HG03039 (cell line): ENCODE results near the gene CMTR2.

Experiments used
- ATAC-seq: cut with Tn5 transposase; IDR thresholded peaks from one replicate; pipeline ENCODE4 v1.9.1; 2021; ENCODE audit warnings: mild to moderate bottlenecking, moderate library complexity; ENCODE audit not compliant: unreplicated experiment

The CMTR2 gene

GRCh38 chr16:71282943-71283342 lies 6.3 kb downstream of the CMTR2 start:
- ATAC-seq: no peak

DNA sequence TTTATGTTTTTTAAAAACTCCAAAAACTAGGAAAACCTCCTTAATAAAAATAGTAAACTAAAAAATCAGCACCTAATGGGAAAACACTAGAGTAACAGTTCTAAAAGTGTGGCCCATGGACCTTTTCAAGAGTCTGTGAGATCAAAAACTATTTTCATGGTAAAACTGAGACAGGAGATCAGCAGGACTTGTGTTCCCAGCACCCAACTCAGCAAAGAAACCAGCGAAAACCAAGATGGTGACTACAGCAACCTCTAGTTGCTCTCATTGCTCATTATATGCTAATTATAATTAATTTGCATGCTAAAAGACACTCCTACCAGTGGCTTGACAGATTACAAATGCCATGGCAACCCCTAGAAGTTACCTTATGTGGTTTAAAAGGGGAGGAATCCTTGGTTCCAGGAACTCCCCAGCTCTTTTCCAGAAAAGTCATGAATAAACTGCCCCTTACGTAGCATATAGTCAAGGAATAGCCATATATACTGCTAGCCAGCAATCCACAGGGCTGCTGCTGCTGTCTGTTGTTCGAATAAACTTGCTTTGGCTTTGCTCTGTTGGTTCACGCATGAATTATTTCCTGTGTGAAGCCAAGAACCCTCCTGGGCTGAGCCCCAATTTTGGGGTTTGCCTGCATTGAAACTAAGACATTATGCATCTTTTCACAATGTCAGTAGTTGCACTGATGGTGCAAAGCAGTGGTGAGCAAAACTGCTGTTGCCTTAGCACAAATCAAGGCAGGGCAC lies 12.4 kb downstream of the CMTR2 start:
- ATAC-seq: no peak

- no peak for ATAC-seq
Measured at GRCh38 chr16:71273384-71273783, 15.8 kb downstream of the CMTR2 start.

DNA sequence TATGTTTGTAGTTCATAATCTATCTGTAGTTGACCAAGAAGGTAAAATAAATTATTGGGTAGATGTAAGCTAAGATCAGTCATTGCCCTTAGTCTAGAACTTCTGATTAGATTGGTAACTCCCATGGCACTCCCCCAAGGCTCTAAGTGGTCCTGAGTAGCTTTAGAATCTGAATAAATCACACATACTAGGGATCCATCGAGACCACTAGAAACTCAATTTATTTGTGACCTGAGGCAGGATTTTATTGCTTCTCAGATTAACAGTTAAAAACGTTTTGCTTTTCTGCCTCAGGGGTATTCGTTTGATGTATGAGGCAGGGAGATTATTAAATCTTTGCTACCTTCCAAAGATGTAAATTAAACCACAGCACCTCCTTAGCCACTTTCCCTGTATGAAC lies 24.9 kb downstream of the CMTR2 start:
- ATAC-seq: no peak

GRCh38 chr16:71263582-71263981 lies 25.6 kb downstream of the CMTR2 start:
- no peak for ATAC-seq

DNA sequence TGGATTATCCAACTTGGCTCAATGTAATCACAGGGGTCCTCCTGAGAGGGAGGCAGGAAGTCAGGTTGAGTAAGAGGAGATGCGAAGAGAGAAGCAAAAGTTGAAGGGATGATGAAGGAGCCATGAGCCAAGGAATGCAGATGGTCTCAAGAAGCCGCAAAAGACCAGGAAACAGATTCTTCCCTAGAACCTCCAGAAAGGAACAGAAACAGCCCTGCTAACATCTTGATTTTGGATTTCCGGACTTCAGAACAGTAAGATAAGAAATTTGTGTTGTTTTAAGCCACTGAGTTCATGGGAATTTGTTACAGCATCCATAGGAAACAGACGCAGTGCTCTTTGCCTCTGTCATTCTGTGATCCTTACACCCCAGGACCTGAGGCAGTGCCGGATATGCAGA lies 26.8 kb downstream of the CMTR2 start:
- no peak for ATAC-seq

DNA sequence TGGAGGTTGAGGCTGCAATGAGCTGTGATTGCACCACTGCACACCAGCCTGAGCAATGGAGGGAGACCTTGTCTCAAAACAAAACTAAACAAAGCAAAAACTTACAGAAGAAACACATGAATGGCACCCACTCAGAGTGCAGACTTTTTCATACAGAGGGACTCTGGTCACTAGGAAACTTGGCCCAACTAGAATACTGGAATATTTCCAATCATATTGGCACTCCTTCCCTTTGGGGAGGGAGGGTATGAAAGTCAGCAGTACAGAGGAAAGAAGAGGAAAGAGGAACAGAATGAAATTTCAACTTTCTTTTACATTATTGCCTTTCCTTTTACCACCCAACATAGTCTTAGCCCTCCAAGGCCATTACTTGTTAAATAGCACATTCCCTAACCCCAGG lies 28.2 kb downstream of the CMTR2 start:
- ATAC-seq: no peak

DNA sequence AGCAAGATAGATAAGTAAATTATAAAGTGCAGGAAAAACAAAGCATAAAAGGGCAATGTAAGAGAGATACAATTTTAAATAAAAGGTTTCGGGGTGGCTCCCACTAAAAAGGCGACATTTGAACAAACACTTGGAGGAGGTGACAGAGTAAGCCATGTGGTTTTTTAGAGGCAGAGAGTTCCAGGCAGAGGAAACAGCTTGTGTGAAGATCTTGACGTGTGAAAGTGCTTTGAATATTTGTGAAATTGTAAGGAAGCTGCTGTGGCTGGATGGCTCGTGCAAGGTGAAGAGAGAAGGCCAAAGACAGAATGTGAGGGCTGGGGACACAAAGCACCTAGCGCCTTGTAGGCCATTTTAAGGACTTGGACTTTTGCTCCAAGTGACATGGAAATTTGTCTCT lies 30.1 kb downstream of the CMTR2 start:
- ATAC-seq: no peak

- no peak for ATAC-seq
Measured at GRCh38 chr16:71258372-71258771, 30.8 kb downstream of the CMTR2 start.

DNA sequence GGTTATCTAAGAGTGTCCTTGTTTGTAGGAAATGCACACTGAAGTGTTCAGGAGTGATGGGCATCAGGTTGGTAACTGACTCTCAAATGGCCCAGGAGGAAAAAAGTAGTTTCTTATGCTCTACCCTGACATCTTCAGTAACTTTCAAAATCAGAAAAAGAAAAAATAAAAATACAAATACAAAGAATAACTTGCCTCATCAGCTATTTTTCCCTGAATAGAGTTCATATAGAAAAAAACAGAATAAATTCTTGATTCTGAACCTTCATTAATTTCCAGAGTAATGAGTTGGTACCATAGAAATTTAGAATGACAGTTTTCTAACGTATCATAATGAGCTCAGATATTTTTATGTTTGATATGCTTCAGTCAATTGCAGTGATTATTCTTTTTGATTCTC lies 31.4 kb downstream of the CMTR2 start:
- no peak for ATAC-seq

DNA sequence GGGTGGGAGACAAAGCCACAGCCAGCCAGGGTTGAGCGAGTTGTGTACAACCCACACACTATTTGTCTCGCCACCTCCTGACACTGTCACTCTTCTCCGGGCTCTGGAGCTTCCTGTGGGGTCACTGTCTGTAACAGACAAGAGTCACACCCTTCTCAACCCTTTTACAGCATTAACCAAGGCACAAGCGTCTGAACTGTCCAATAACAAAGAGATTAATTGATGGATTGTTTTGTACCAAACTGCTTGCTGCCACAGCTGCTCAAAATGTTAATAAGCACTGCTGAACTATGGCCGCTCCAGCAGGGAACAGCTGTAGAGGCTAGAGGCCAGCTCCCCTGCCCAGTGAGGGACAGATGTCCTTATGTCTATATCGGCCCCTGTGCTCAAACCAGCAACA lies 33.5 kb downstream of the CMTR2 start:
- no peak for ATAC-seq

DNA sequence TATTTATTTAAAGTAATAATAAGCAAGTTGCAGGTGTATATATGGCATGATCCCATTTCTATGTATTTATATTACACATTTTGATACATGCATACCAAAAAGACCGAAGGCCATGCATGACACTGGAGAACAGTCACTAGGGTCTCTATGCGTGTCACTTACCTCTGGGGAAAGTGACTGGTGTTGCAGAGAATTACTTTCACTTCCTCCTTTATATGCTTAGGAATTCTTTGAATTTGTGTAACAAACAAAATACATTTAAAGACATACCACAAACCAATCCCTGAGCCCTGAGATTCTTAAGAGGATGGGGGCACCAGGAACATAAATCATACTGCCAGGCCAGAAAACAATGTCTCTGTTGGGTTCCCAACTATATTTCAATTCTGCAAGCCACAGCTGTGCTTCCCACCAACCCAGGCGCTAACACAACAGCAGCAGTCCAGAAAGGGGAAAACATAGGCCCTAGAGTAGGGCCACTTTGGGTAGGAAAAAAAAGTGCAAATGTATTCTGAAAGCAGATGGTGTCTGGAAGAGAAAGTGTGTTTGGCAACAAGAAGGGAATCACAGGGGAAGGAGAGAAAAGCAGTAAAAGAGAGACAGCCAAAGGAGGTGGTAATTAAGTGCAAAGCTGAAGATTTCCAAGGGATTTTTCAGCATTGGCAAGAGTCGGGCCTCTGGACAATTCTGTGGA lies 34.2 kb downstream of the CMTR2 start:
- ATAC-seq: no peak

DNA sequence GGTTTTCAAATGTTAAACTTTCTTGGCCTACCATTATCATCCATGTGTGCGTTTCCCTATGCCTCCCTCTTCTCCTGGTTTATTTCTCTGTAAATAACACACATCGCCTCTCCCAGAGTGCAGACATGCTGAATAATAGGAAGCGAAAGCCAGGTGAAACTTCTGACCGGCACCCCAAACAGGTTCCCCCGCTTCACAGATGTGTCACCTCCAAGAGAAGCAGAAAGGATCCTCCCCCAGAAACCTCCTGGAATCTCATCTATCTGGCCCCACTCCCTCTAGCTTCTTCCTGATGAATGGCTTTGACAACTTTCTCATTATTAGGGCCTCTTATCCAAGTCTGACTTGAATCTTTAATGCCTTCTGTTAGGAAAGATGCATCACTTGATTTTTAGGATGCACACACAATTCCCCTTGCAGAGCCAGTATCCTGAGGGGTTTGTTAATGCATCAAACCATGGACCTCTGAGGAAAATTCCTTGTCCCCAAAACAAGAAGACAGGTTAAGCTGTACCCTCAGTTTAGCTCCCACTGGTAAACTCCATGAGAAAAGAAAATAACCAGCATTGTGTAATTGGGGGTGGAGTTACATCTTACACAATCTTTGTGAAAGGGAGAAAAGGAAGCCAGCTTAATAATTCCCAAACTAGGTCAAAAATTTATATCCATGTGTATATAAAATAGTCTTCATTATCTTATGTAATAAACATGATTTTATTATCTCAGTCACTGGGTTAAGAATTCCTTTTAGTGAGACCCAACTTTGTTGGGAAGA lies 38.6 kb downstream of the CMTR2 start:
- ATAC-seq: no peak

DNA sequence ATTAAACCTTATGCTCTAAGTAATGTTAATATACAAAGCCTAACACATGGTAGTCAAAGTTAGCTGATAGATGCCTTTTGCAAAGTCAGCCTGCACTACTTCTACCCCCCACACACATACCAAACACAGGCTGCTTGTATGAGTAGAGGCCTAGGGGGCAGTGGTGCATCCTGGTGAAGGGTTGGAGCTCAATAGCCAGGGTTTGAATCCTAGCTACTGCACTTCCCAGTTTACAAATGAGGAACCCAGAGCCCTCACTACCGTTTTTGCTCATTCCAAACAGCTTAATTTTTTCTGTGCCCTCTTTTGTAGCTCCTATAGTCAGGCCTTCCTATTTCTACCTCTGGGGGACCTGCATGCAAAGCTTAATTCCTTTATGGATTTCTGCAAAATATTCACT lies 39.8 kb downstream of the CMTR2 start:
- no peak for ATAC-seq

DNA sequence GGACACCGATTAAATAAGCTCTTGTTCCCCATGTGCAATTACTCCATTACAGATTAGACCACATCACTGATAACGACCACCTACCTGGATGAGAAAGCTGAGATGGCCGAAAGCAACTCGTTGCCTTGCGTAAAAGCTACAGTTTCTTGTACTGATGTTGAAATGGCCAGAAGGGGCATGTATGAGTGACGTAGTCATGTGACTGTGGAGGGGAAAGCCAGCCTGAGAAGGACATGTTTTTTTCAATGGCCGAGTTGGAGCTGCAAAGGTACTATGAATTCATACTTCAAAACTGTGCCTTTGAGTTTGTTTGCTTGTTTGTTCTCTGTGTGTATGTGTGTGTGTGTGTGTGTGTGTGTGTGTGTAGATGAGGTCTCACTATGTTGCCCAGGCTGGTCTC lies 41.7 kb downstream of the CMTR2 start:
- ATAC-seq: no peak

DNA sequence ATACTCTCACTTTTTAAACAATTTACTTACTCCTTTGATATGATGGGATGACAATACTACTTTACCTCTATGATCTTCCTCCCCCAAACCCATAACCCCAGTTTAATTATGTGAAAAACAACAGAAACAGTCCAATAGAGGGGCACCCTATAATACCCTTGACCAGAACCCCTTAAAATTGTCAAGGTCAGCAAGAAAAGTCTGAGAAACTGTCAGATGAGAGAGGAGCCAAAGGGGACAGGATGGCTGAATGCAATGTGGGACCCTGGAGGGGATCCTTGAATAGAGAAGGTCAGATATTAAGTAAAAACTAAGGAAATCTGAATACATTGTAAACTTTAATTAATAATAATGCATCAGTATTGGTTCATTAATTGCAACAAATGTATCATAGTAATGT lies 42.9 kb downstream of the CMTR2 start:
- no peak for ATAC-seq

DNA sequence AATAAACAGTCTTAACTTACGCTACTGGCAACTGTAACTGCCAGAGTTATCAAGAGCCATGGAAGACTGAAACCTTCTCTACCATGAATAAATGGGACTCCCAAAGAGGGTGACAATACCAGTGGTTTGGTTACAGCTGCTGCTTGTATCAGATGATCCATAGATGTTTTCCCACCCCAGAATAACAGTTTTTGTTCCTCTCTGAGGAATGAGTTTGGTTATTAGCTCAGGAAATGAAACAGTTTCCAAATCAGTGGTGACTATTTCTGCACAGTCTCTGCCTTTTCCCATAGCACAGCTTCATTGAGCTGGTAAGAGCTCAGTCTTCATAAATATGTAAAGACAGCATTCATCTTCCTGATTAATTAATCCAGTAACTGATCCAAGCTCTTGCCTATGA lies 44.7 kb downstream of the CMTR2 start:
- no peak for ATAC-seq

DNA sequence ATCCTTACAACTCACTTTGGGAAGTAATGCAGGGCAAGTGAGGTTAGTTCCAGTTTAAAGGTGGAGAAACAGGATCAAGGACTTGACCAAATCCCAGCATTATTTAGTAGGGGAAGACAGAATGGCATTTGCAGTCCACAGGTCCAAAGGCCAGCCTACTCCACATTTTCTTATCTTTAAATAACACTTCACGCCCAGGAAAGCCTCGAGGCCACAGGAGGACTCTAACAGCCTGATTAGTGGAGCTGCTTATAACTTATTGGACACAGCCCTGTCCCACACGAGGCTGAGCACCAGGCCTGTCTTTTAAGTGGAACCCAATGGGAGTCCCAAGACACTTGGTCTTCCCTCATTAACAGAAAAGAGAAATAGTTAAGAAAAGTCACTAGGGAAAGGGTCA lies 46.6 kb downstream of the CMTR2 start:
- no peak for ATAC-seq

DNA sequence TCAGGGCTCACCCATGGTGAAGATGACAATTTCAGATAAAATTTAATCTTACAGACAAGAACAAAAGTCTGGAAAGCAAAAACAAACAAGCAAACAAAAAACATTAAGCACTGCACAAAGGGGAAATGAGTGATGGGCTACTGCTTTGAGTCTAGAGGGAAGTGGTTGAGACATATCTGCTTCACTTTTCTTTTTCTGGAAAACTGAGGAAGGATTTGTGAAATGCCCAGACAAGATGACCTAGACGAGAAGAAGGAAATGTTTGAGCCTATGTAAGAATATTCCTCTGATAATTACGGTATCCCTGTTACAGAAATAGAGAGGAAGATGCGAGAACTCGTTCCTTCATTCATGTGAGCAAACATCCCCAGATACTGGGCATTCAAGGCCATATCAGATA lies 47.2 kb downstream of the CMTR2 start:
- no peak for ATAC-seq
